OCI-LY7 (cell line): Measurements from ENCODE around the gene PDGFB.

ENCODE experiments used
- EZH2phosphoT487 ChIP-seq: fragments of 200-600 bp; sonication (generic); IDR thresholded peaks from 2 replicates; pipeline ENCODE4 v1.6.1; 2018; ENCODE audit warnings: low read depth, borderline replicate concordance, mild to moderate bottlenecking, mixed run types, antibody characterized with exemption, low read length, moderate library complexity, mixed read lengths
- TF ChIP-seq, protein P1 (sequence below): fragments of 200-600 bp; sonication (generic); conservative IDR thresholded peaks from 2 replicates; pipeline ENCODE4 v1.5.1; 2014; ENCODE audit warnings: mild to moderate bottlenecking, antibody characterized with exemption, low read length, moderate library complexity, mixed read lengths

DNA sequence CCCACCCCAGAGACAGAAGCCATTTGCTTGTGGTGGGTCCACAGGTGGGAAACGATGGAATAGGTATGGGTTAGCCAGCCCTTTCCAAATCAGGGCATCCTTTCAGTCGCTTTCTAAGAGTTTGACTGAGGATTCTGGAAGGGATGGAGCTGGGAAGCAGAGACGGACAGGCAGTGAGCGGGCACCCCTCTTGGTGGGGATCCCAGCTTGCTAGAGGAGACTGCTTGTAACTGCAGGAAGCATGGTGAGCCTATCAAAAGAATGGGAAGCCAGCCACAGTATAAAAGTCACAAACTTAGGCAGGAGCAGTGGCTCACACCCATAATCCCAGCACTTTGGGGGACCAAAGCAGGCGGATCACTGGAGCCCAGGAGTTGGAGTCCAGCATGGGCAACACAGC lies 6.1 kb upstream of the PDGFB start:
- TF ChIP-seq, protein P1, sequence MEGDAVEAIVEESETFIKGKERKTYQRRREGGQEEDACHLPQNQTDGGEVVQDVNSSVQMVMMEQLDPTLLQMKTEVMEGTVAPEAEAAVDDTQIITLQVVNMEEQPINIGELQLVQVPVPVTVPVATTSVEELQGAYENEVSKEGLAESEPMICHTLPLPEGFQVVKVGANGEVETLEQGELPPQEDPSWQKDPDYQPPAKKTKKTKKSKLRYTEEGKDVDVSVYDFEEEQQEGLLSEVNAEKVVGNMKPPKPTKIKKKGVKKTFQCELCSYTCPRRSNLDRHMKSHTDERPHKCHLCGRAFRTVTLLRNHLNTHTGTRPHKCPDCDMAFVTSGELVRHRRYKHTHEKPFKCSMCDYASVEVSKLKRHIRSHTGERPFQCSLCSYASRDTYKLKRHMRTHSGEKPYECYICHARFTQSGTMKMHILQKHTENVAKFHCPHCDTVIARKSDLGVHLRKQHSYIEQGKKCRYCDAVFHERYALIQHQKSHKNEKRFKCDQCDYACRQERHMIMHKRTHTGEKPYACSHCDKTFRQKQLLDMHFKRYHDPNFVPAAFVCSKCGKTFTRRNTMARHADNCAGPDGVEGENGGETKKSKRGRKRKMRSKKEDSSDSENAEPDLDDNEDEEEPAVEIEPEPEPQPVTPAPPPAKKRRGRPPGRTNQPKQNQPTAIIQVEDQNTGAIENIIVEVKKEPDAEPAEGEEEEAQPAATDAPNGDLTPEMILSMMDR, result no peak
- no peak for TF ChIP-seq EZH2phosphoT487
